Sigmoid colon (tissue), 7 donors: ENCODE results near the gene MTURN. TPM values are rescaled to one million over a fixed set of nuclear protein-coding genes. Genes with fewer than 3 reads are reported as not detected.

Experiments used
- DNase-seq: peaks from one replicate; pipeline ENCODE4 v3.0.0-alpha.2; 2019
- H3K27ac ChIP-seq, 4 donors: fragments of 200-600 bp; sonication (generic); one replicate each; pipeline ENCODE4 v1.5.1; 2016 to 2019; ENCODE audit warnings: mild to moderate bottlenecking in 1 of 4
- H3K27me3 ChIP-seq, 3 donors: fragments of 200-600 bp; sonication (generic); one replicate each; pipeline ENCODE4 v1.5.1; 2019; ENCODE audit warnings: mild to moderate bottlenecking in 1 of 3
- H3K36me3 ChIP-seq, 4 donors: fragments of 200-600 bp; sonication (generic); one replicate each; pipeline ENCODE4 v1.5.1; 2016 to 2019
- H3K4me1 ChIP-seq, 4 donors: fragments of 200-600 bp; sonication (generic); one replicate each; pipeline ENCODE4 v1.5.1; 2017 to 2019
- H3K4me3 ChIP-seq, 4 donors: fragments of 200-600 bp; sonication (generic); one replicate each; pipeline ENCODE4 v1.5.1; 2017 to 2019; ENCODE audit warnings: mild to moderate bottlenecking in 2 of 4, moderate library complexity in 1 of 4
- H3K9me3 ChIP-seq, 4 donors: fragments of 200-600 bp in 3 of 4; sonication (generic) in 3 of 4; one replicate each; pipeline versions ENCODE4 v1.5.1 to v1.6.1; 2013 to 2019
- CTCF ChIP-seq, 4 experiments: fragments of 450-650 bp in 3 of 4; fragments of 200-600 bp in 1 of 4; IDR thresholded peaks; one replicate each; pipeline ENCODE4 v1.5.1; 2016 to 2019; ENCODE audit warnings: antibody characterized with exemption in 4 of 4, mild to moderate bottlenecking in 3 of 4, moderate library complexity in 2 of 4
- EP300 ChIP-seq, 4 donors: sonication (generic); formaldehyde crosslinking; IDR thresholded peaks; one replicate each; pipeline ENCODE4 v1.6.1; 2017; ENCODE audit warnings: antibody characterized with exemption in 4 of 4
- POLR2A ChIP-seq, 2 donors: fragments of 450-650 bp; IDR thresholded peaks; one replicate each; pipeline ENCODE4 v1.6.1; 2016; ENCODE audit warnings: antibody characterized with exemption in 2 of 2, mild to moderate bottlenecking in 2 of 2, moderate library complexity in 2 of 2
- POLR2AphosphoS5 ChIP-seq, 4 donors: sonication (generic); formaldehyde crosslinking; IDR thresholded peaks; one replicate each; pipeline ENCODE4 v1.6.1; 2017; ENCODE audit warnings: antibody characterized with exemption in 4 of 4
- WGBS, 2 donors: extraction: QIAGEN DNeasy Blood & Tissue Kit; methylation state at CpG; one replicate each; pipeline ENCODE4 v1.1.7; 2013; 5-methylcytosine and 5-hydroxymethylcytosine counted together
- intact Hi-C: fragments of 100-400 bp; cut with DNase I; formaldehyde crosslinking; loops from one replicate; pipeline ENCODE4 v1.15.1; 2023
- polyA plus RNA-seq, 3 donors: library from polyadenylated mRNA; stranded (reverse); fragments of 200-250 nt; gene quantifications; one replicate each; pipeline ENCODE4 v1.2.3, GENCODE V29; 2013
- total RNA-seq, 4 donors: library from RNA; depleted of rRNA; stranded (reverse); fragments of >200 nt; gene quantifications; one replicate each; pipeline ENCODE4 v1.1.0, GENCODE V29; 2016
- donor health status: healthy with polysubstance abuse.
- donor health status: Bipolar disorder and iron deficiency.
- donor health status: healthy.

The MTURN gene
- total and polyA plus RNA-seq, 7 donors, result 7.2 to 102 (median 75.9) TPM

DNA sequence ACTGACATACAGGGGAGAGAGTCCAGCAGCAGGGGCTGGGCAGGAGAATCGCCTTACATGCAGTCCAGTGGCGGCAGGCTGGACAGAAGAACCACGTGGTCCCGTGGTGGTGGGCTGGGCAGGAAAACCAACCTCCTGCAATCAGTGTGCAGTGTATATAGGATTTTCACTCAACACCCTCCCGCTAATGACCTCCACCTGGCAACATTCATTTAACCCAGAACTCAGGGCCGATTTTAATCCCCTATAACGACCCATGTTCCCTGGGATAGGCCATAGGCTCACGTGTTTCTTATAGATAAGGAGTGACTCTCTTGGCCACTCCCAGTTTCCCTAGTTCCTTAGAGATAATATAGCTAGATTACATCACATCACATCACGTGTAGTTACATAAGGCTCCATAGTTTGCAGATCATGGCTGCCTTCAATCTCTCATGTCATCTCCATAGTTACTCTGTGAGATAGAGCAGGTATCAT, 19.4 kb downstream of the MTURN start:
- intact Hi-C loops, result no loop called here
- TF ChIP-seq POLR2AphosphoS5 (IDR thresholded peaks at IDR 0.05) (no peak), CTCF (IDR thresholded peaks at IDR 0.05) (no peak), POLR2A (IDR thresholded peaks at IDR 0.05) (no peak), EP300 (IDR thresholded peaks at IDR 0.05) (no peak)
- Histone ChIP-seq H3K36me3 (peaks cover 0 to 56% (median 4%) of the 10 kb centered on the region in 4 donors), H3K27me3 (no peaks in the 10 kb centered on the region), H3K27ac (no peak overlapping the region), H3K9me3 (no peaks in the 10 kb centered on the region), H3K4me3 (no peak overlapping the region), H3K4me1 (peaks cover 0 to 4% (median 0%) of the 10 kb centered on the region in 4 donors)
- no peak for DNase-seq
- WGBS, 2 donors, result 74 to 90% methylated on average over 9 of the region's 9 CpGs

DNA sequence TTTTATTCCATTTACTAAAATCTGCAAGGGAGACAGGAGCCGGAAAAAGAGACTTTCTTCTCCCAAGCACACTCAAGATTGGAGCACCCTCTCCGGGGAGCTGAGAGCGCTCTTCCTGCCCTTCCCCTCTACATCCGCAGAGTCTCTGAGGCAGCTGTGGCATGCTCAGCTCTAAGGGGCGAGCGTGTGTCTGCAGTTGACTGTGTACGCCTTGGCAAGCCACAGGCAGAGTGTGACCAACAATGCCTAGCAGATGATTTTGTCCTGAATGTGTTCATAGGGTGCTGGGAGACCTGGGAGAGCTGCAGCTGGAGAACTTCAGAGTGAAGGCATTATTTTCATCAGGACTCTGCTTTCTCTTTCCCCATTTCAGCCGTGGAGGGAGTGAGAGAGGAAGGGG, 20.7 kb downstream of the MTURN start:
- TF ChIP-seq POLR2AphosphoS5 (IDR thresholded peaks at IDR 0.05) (no peak), CTCF (IDR thresholded peaks at IDR 0.05) (no peak), POLR2A (IDR thresholded peaks at IDR 0.05) (no peak), EP300 (IDR thresholded peaks at IDR 0.05) (no peak)
- WGBS, 2 donors, result 84 to 91% methylated on average over 8 of the region's 8 CpGs
- Histone ChIP-seq H3K9me3 (no peaks in the 10 kb centered on the region), H3K27me3 (no peaks in the 10 kb centered on the region), H3K4me3 (no peak overlapping the region), H3K36me3 (peaks cover 0 to 64% (median 5%) of the 10 kb centered on the region in 4 donors), H3K4me1 (peaks cover 0 to 4% (median 0%) of the 10 kb centered on the region in 4 donors), H3K27ac (no peak overlapping the region)
- no peak for DNase-seq
- intact Hi-C loops, result no loop called here

- WGBS, 2 donors, result 59 to 88% methylated on average over 9 of the region's 9 CpGs
- Histone ChIP-seq H3K27me3 (no peaks in the 10 kb centered on the region), H3K4me1 (peaks cover 0 to 4% (median 0%) of the 10 kb centered on the region in 4 donors), H3K4me3 (no peak overlapping the region), H3K36me3 (peaks cover 0 to 50% (median 2%) of the 10 kb centered on the region in 4 donors), H3K27ac (no peak overlapping the region), H3K9me3 (no peaks in the 10 kb centered on the region)
- TF ChIP-seq CTCF (IDR thresholded peaks at IDR 0.05), result no peak
- no peak for TF ChIP-seq POLR2AphosphoS5 (IDR thresholded peaks at IDR 0.05)
- TF ChIP-seq EP300 (IDR thresholded peaks at IDR 0.05), result no peak
- no peak for TF ChIP-seq POLR2A (IDR thresholded peaks at IDR 0.05)
- no peak for DNase-seq
- intact Hi-C loops, result no loop called here
These were observed 22.4 kb downstream of the MTURN start for GRCh38 chr7:30157204-30157603.

DNA sequence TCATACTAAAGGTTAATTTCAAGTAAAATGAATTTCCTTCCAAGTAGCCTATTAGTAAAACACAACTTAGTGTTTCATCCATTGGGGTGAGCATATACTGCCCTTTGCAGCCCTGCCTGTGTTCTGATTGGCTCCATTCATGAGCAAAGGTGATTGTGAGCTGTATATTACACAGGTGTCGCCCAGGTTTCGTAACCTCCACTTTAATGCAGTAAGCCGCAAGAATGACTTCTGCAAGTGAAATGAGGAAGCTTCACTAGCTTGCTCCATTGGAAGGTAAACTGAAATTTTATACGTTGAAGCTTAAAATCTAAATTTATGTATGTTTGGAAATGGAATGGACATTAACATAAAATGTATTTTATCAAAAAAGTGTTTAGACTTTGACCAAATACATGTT, 24.4 kb downstream of the MTURN start:
- intact Hi-C loops, result no loop called here
- WGBS, 2 donors, result 32 to 33% methylated on average over 4 of the region's 4 CpGs
- Histone ChIP-seq H3K4me1 (peaks cover 0 to 14% (median 0%) of the 10 kb centered on the region in 4 donors), H3K4me3 (no peak overlapping the region), H3K27me3 (no peaks in the 10 kb centered on the region), H3K9me3 (no peaks in the 10 kb centered on the region), H3K27ac (no peak overlapping the region), H3K36me3 (peaks cover 0 to 38% (median 2%) of the 10 kb centered on the region in 4 donors)
- TF ChIP-seq POLR2A (IDR thresholded peaks at IDR 0.05), result no peak
- no peak for TF ChIP-seq POLR2AphosphoS5 (IDR thresholded peaks at IDR 0.05)
- TF ChIP-seq EP300 (IDR thresholded peaks at IDR 0.05), result no peak
- no peak for TF ChIP-seq CTCF (IDR thresholded peaks at IDR 0.05)
- DNase-seq, result no peak

GRCh38 chr7:30159698-30160143, 24.9 kb downstream of the MTURN start:
- TF ChIP-seq POLR2A (IDR thresholded peaks at IDR 0.05) (no peak), EP300 (IDR thresholded peaks at IDR 0.05) (no peak), POLR2AphosphoS5 (IDR thresholded peaks at IDR 0.05) (no peak), CTCF (IDR thresholded peaks at IDR 0.05) (no peak)
- WGBS, 2 donors, result 31 to 35% methylated on average over 6 of the region's 6 CpGs
- no peak overlapping the region for H3K4me3 ChIP-seq
- H3K9me3 ChIP-seq, result no peaks in the 10 kb centered on the region
- peaks cover 0 to 16% (median 0%) of the 10 kb centered on the region in 4 donors for H3K4me1 ChIP-seq
- no peak for DNase-seq
- peak overlapping the region in 1 of 4 donors; percentile 32 for H3K27ac ChIP-seq
- intact Hi-C loops, result loop anchor here (5.0 kb wide), 1 partner anchor 393 kb away; no protein-coding TSS in a partner anchor
- H3K36me3 ChIP-seq, result peaks cover 0 to 38% (median 2%) of the 10 kb centered on the region in 4 donors
- no peaks in the 10 kb centered on the region for H3K27me3 ChIP-seq
